ENCODE data around the gene DCANP1.

Gene DCANP1

DNA sequence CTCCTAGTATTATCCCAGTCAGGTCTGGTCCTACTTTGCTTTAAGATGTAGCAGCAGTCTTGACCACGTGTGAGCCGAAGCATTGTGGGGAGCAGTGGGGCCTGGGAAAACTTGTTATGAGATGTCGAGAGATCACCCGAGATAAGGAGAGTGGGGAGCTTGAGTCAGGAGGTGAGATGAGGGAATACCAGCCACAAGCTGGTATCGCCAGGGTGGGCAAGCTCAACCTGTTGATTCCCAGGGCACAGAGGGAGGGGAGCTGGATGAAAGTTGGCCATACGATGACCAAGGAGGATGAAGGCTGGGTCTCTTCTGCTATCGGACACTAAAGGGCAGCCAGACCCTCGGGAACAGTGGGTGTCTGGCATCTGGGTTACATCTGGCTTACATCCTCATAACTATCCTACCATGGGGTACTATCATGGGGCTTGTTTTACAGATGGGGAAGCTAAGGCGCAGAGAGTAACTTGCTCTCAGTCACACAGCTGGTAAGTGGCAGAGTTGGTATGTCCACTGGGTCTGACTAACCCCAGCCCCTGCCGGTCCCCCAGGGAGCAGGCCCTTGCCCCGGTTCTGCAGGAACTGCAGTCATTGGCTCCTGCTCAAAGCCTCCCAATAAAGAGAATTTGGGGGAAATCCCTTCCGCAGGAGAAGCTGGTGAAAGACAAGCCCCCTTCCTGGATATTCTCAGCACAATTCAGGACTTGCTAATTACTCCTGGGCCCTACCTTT, 18.4 kb upstream of the DCANP1 start:
- Histone ChIP-seq H2AFZ (ENCODE audit: low read length) (no peak overlapping the region), H3K79me2 (ENCODE audit: insufficient read depth, low read length) (no peaks in the 10 kb centered on the region), H3K4me1 (ENCODE audit: insufficient read depth, low read length, severe bottlenecking) (no peaks in the 10 kb centered on the region), H3K9me3 (ENCODE audit: low read length) (no peaks in the 10 kb centered on the region), H3K9ac (ENCODE audit: low read length) (no peak overlapping the region), H4K20me1 (ENCODE audit: insufficient read depth, low read length) (no peaks in the 10 kb centered on the region), H3F3A (ENCODE audit: insufficient read depth, low read length) (no peaks in the 10 kb centered on the region), H3K27ac (ENCODE audit: low read depth, low read length, poor library complexity, severe bottlenecking) (no peak overlapping the region), H3K36me3 (ENCODE audit: insufficient read depth, low read length) (no peaks in the 10 kb centered on the region), H3K27me3 (ENCODE audit: insufficient read depth, low read length) (peaks cover 5% of the 10 kb centered on the region), H3K4me3 (ENCODE audit: low read depth, low read length, poor library complexity, severe bottlenecking) (no peak overlapping the region), H3K9me2 (ENCODE audit: low read depth, low read length) (no peaks in the 10 kb centered on the region), H3K4me2 (ENCODE audit: low read length) (no peak overlapping the region)
- TF ChIP-seq, protein P1, sequence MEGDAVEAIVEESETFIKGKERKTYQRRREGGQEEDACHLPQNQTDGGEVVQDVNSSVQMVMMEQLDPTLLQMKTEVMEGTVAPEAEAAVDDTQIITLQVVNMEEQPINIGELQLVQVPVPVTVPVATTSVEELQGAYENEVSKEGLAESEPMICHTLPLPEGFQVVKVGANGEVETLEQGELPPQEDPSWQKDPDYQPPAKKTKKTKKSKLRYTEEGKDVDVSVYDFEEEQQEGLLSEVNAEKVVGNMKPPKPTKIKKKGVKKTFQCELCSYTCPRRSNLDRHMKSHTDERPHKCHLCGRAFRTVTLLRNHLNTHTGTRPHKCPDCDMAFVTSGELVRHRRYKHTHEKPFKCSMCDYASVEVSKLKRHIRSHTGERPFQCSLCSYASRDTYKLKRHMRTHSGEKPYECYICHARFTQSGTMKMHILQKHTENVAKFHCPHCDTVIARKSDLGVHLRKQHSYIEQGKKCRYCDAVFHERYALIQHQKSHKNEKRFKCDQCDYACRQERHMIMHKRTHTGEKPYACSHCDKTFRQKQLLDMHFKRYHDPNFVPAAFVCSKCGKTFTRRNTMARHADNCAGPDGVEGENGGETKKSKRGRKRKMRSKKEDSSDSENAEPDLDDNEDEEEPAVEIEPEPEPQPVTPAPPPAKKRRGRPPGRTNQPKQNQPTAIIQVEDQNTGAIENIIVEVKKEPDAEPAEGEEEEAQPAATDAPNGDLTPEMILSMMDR (IDR thresholded peaks at IDR 0.05; ENCODE audit: low read length) = no peak
- no peak for TF ChIP-seq EZH2 (IDR thresholded peaks at IDR 0.05; ENCODE audit: borderline replicate concordance, low read length)

DNA sequence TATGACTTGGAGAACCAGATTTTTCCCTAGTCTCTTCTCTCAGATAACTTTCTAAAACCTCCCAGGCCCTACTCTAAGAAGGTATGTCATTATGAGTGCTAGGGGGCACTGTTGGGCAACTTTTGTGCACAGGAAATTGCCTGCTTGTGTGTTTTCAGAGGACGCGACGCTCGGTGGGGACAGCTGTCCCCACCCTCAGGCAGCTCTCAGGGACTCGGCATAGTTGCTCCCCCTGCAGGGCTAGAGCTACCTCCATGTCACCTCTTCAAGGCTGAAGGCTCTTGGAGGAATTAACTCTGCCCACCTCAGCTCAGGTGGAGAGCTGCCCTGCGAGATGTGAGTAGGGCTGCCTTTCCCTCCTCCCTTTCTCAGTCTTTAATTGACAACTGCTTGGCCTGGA, 15.2 kb upstream of the DCANP1 start:
- TF ChIP-seq EZH2 (IDR thresholded peaks at IDR 0.05; ENCODE audit: borderline replicate concordance, low read length) = no peak
- TF ChIP-seq, protein P1 (IDR thresholded peaks at IDR 0.05; ENCODE audit: low read length) = peak; percentile 73
- no peaks in the 10 kb centered on the region for H3K79me2 ChIP-seq (ENCODE audit: insufficient read depth, low read length)

DNA sequence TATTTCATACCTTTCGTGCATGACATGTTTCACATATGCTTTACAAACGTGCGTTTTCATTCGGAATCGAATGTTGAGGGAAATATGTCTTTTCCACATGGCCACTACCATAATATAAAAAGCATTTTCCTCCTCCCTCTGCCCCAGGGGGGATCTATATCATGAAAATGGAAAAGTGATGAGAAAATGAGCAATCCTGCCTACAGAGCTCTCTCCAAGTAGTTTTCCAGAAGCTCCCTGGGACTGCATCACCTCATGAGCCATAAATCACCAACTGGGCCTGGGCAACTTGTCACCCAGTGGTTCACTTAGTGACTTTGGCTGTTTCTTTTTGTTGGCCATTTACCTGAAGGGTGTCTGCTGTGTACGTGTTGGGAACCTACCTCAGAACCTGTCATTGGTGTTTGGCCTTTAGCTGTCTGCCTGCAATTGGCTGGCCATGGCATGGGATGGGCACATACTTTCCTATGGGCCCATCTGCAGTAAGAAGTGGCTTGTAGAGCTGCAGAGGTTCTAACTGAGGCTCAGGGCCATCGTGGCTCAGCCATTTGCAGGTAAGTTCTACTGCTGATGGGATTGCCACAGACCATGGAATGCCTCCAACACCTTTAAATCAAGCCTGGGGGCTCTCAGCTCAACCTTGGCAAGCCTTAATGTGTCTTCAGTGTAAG, 14.5 kb upstream of the DCANP1 start:
- Histone ChIP-seq H3K4me1 (ENCODE audit: insufficient read depth, low read length, severe bottlenecking) (no peaks in the 10 kb centered on the region), H3K9me3 (ENCODE audit: low read length) (no peaks in the 10 kb centered on the region), H3K9ac (ENCODE audit: low read length) (no peak overlapping the region), H3K4me2 (ENCODE audit: low read length) (no peak overlapping the region), H3K9me2 (ENCODE audit: low read depth, low read length) (no peaks in the 10 kb centered on the region), H3K79me2 (ENCODE audit: insufficient read depth, low read length) (no peaks in the 10 kb centered on the region), H3K27ac (ENCODE audit: low read depth, low read length, poor library complexity, severe bottlenecking) (no peak overlapping the region), H3K36me3 (ENCODE audit: insufficient read depth, low read length) (no peaks in the 10 kb centered on the region), H3F3A (ENCODE audit: insufficient read depth, low read length) (no peaks in the 10 kb centered on the region), H3K27me3 (ENCODE audit: insufficient read depth, low read length) (peaks cover 5% of the 10 kb centered on the region; the same call in 1 of the 2 replicates), H2AFZ (ENCODE audit: low read length) (no peak overlapping the region), H3K4me3 (ENCODE audit: low read depth, low read length, poor library complexity, severe bottlenecking) (no peak overlapping the region), H4K20me1 (ENCODE audit: insufficient read depth, low read length) (no peaks in the 10 kb centered on the region)
- TF ChIP-seq, protein P1 (IDR thresholded peaks at IDR 0.05; ENCODE audit: low read length) = no peak
- TF ChIP-seq EZH2 (IDR thresholded peaks at IDR 0.05; ENCODE audit: borderline replicate concordance, low read length) = no peak

More for the DNA sequence above, 15.2 kb upstream of the DCANP1 start:
- Histone ChIP-seq H3K4me1 (ENCODE audit: insufficient read depth, low read length, severe bottlenecking) (no peaks in the 10 kb centered on the region), H3K27ac (ENCODE audit: low read depth, low read length, poor library complexity, severe bottlenecking) (no peak overlapping the region), H3K4me3 (ENCODE audit: low read depth, low read length, poor library complexity, severe bottlenecking) (no peak overlapping the region), H3K9ac (ENCODE audit: low read length) (no peak overlapping the region), H3K4me2 (ENCODE audit: low read length) (no peak overlapping the region), H3K36me3 (ENCODE audit: insufficient read depth, low read length) (no peaks in the 10 kb centered on the region), H2AFZ (ENCODE audit: low read length) (no peak overlapping the region), H3K9me3 (ENCODE audit: low read length) (no peaks in the 10 kb centered on the region), H3K27me3 (ENCODE audit: insufficient read depth, low read length) (peaks cover 5% of the 10 kb centered on the region), H3K9me2 (ENCODE audit: low read depth, low read length) (no peaks in the 10 kb centered on the region), H4K20me1 (ENCODE audit: insufficient read depth, low read length) (no peaks in the 10 kb centered on the region), H3F3A (ENCODE audit: insufficient read depth, low read length) (no peaks in the 10 kb centered on the region)
